ENCODE measurements around the gene INF2. TPM values are rescaled to one million over a fixed set of nuclear protein-coding genes. Genes with fewer than 3 reads are reported as not detected.

INF2 gene
- total RNA-seq, 4 donors from 2014 or later: 51.5 to 129 (median 66.7) TPM

DNA sequence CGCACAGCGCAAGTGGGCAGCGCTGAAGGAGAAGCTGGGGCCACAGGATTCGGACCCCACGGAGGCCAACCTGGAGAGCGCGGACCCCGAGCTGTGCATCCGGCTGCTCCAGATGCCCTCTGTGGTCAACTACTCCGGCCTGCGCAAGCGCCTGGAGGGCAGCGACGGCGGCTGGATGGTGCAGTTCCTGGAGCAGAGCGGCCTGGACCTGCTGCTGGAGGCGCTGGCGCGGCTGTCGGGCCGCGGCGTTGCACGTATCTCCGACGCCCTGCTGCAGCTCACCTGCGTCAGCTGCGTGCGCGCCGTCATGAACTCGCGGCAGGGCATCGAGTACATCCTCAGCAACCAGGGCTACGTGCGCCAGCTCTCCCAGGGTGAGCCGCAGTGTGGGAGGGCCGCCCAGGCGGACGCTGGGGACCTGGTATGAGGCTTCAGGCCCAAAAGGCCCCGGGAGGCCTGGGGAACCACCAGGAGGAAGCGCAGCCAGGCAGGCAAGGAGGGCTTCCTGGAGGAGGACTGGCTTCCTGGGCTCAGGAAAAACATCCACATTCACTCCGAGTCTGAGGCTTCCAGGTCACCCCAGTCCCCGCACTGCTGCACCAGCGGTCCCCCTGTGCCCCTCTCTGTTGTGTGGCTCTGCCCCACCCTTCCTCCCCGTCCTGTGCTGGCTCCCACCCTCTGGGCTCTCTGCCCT, 12.1 kb downstream of the INF2 start:
- Histone ChIP-seq H3K4me1 (peaks cover 42 to 59% (median 52%) of the 10 kb centered on the region in 4 donors), H3K27me3 (no peaks in the 10 kb centered on the region), H3K27ac (replicated peaks in 1 of 4) (no peak overlapping the region), H3K36me3 (peaks cover 38 to 61% (median 59%) of the 10 kb centered on the region in 4 donors), H3K9me3 (no peaks in the 10 kb centered on the region), H3K4me3 (no peak overlapping the region)
- no peak for DNase-seq (ENCODE audit: extremely low spot score)
- intact Hi-C loops (cut with DNase I): no loop called here
- WGBS: 89% methylated on average over 29 of the region's 46 CpGs
- TF ChIP-seq, protein P1, sequence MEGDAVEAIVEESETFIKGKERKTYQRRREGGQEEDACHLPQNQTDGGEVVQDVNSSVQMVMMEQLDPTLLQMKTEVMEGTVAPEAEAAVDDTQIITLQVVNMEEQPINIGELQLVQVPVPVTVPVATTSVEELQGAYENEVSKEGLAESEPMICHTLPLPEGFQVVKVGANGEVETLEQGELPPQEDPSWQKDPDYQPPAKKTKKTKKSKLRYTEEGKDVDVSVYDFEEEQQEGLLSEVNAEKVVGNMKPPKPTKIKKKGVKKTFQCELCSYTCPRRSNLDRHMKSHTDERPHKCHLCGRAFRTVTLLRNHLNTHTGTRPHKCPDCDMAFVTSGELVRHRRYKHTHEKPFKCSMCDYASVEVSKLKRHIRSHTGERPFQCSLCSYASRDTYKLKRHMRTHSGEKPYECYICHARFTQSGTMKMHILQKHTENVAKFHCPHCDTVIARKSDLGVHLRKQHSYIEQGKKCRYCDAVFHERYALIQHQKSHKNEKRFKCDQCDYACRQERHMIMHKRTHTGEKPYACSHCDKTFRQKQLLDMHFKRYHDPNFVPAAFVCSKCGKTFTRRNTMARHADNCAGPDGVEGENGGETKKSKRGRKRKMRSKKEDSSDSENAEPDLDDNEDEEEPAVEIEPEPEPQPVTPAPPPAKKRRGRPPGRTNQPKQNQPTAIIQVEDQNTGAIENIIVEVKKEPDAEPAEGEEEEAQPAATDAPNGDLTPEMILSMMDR (IDR thresholded peaks at IDR 0.05): no peak
- TF ChIP-seq EP300 (IDR thresholded peaks at IDR 0.05): no peak
- no peak for TF ChIP-seq POLR2AphosphoS5 (IDR thresholded peaks at IDR 0.05)
- no peak for TF ChIP-seq POLR2A (IDR thresholded peaks at IDR 0.05; ENCODE audit: low read depth)

DNA sequence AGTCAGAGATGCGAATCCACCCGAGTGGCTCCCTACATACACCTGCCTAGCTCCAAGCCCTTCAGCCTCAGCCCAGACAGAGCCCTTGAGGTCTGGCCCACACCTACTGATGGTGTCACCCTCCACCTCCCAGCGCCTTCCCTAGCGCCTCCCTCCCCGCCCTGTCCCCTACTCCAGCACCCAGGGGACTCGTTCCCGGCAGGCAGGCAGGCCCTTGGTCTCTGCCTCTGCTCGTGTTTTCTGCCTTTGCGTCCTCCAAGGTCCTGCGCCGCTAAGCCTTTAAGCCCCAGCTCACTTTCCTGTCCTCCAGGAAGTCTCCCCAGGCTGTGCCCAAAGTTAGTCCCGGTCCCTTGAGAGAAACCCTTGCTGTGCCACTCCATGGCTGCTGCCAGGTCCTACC, 12.7 kb downstream of the INF2 start:
- peaks cover 37 to 58% (median 47%) of the 10 kb centered on the region in 4 donors for H3K4me1 ChIP-seq
- H3K4me3 ChIP-seq: no peak overlapping the region
- intact Hi-C loops (cut with DNase I): no loop called here
- no peak for DNase-seq (ENCODE audit: extremely low spot score)
- no peaks in the 10 kb centered on the region for H3K9me3 ChIP-seq
- no peaks in the 10 kb centered on the region for H3K27me3 ChIP-seq
- no peak overlapping the region for H3K27ac ChIP-seq (replicated peaks in 1 of 4)
- H3K36me3 ChIP-seq: peaks cover 38 to 64% (median 62%) of the 10 kb centered on the region in 4 donors
- 84% methylated on average over 12 of the region's 12 CpGs for WGBS
- TF ChIP-seq, protein P1 (IDR thresholded peaks at IDR 0.05): no peak
- TF ChIP-seq POLR2A (IDR thresholded peaks at IDR 0.05; ENCODE audit: low read depth) (no peak), POLR2AphosphoS5 (IDR thresholded peaks at IDR 0.05) (no peak), EP300 (IDR thresholded peaks at IDR 0.05) (no peak)

DNA sequence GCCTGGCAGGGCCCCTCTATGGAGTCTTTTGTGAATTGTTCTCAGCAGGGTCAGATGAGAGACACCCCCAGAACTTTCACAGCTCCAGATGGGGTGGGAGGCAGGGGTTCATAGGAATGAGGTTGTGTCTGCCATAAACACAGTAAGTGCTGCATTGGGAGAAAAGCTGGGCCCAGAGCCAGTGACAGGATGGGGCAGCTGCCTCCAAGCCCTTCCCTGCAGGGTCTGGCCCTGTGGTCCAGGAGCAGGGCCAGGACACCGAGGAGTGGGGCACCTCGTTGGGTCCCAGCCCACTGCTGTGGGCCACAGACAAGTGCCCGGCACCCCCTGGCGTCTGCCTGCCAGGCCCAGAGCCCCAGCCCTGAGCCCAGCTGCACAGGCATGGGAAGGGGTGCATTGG, 13.3 kb downstream of the INF2 start:
- Histone ChIP-seq H3K27me3 (no peaks in the 10 kb centered on the region), H3K4me3 (no peak overlapping the region), H3K4me1 (peaks cover 32 to 57% (median 45%) of the 10 kb centered on the region in 4 donors), H3K36me3 (peaks cover 38 to 64% (median 62%) of the 10 kb centered on the region in 4 donors), H3K9me3 (no peaks in the 10 kb centered on the region), H3K27ac (replicated peaks in 1 of 4) (no peak overlapping the region)
- intact Hi-C loops (cut with DNase I): no loop called here
- TF ChIP-seq, protein P1 (IDR thresholded peaks at IDR 0.05): no peak
- TF ChIP-seq POLR2AphosphoS5 (IDR thresholded peaks at IDR 0.05) (no peak), EP300 (IDR thresholded peaks at IDR 0.05) (no peak), POLR2A (IDR thresholded peaks at IDR 0.05; ENCODE audit: low read depth) (no peak)
- no peak for DNase-seq (ENCODE audit: extremely low spot score)
- WGBS: 84% methylated on average over 4 of the region's 4 CpGs

DNA sequence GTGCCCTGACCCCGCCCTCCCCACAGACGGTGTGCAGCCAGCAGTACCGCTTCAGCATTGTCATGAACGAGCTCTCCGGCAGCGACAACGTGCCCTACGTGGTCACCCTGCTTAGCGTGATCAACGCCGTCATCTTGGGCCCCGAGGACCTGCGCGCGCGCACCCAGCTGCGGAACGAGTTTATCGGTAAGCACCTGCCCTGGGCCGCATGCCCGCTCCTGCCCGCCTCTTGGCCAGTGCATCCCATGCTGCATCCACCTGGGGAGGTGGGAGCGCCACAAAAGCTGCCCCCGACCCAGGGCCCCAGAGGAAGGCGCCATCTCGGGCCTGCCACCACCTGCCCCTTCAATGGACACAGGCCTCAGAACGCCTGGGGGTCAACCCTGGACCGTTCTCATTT, 13.9 kb downstream of the INF2 start:
- DNase-seq (ENCODE audit: extremely low spot score): no peak
- TF ChIP-seq, protein P1 (IDR thresholded peaks at IDR 0.05): no peak
- no peak for TF ChIP-seq POLR2A (IDR thresholded peaks at IDR 0.05; ENCODE audit: low read depth)
- no peak for TF ChIP-seq POLR2AphosphoS5 (IDR thresholded peaks at IDR 0.05)
- no peak for TF ChIP-seq EP300 (IDR thresholded peaks at IDR 0.05)
- Histone ChIP-seq H3K27me3 (no peaks in the 10 kb centered on the region), H3K36me3 (peaks cover 38 to 64% (median 62%) of the 10 kb centered on the region in 4 donors), H3K4me1 (peaks cover 31 to 57% (median 42%) of the 10 kb centered on the region in 4 donors), H3K27ac (replicated peaks in 1 of 4) (no peak overlapping the region), H3K4me3 (no peak overlapping the region), H3K9me3 (no peaks in the 10 kb centered on the region)
- intact Hi-C loops (cut with DNase I): no loop called here
- WGBS: 95% methylated on average over 23 of the region's 28 CpGs

All from esophagus muscularis mucosa (tissue), 4 donors.